ENCODE data around the gene CEP68.

- TF ChIP-seq CTCF (IDR thresholded peaks at IDR 0.05 in 4 of 5, conservative IDR thresholded peaks at IDR 0.05 in 1 of 5): no peak
- TF ChIP-seq POLR2A (IDR thresholded peaks at IDR 0.05): no peak
Observed at GRCh38 chr2:65075605-65076344, 19.6 kb downstream of the CEP68 start.
